ENCODE measurements around the gene C1orf232.
A peak's percentile ranks its signal among the peaks of the same experiment; 100 is the strongest.

Gene C1orf232

GRCh38 chr1:26156285-26157038 is 12.3 kb downstream of the C1orf232 start:
- DNase-seq: no peak

DNA sequence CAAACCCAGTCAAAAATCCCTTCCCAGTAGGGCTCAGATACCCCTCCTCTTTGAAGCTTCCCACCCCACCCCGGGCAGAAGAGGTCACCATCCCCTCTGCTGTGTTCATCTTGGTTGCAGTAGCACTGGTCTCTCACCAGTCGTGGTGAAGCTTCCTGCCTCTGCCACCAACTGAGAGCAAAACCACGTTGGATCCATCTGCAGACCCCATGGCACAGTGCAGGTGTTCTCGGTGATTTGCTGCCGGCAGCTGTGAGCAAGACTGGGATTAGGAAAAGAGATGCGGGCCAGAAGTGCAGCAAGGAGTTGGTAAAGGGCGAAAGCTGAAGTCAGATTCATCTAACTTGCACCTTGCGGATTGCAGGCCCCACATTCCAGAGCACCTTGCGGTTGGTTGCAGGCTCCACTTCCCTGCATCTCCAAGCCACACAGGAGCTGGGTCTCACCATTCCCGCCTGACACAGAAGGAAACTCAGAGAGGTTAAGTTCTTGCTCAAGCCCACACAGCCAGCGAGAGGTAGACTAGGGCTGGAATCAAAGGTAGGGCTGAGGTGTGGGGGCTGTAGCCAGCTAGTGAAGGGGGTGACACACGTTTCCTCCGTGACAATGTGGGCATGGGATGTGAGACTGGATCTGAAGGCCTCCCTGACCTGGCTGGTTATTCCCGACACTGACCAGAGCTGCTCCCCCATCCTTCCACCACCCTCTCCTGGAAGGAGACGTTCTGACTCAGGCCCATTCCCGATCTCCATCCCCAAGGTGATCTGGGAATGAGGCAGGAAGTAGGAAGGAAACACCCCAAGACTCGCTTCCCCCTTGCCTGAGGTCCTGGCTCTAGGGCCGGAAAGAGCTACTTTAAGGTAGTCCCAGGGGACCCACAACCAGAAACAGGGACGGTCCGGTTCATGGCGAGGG is 13.1 kb downstream of the C1orf232 start:
- no peak for DNase-seq

GRCh38 chr1:26154750-26155149 is 14.0 kb downstream of the C1orf232 start:
- DNase-seq: no peak

- DNase-seq: no peak
Observed at GRCh38 chr1:26153966-26154532, 14.7 kb downstream of the C1orf232 start.

- no peak for DNase-seq
Observed at GRCh38 chr1:26148887-26149286, 19.9 kb downstream of the C1orf232 start.

GRCh38 chr1:26145960-26146294 is 22.8 kb downstream of the C1orf232 start:
- no peak for DNase-seq

- DNase-seq: peak; percentile 56
Observed at GRCh38 chr1:26145041-26145959, 23.5 kb downstream of the C1orf232 start.

GRCh38 chr1:26142159-26142558 is 26.6 kb downstream of the C1orf232 start:
- DNase-seq: no peak

- DNase-seq: no peak
Observed at GRCh38 chr1:26138974-26139558, 29.7 kb downstream of the C1orf232 start.

DNA sequence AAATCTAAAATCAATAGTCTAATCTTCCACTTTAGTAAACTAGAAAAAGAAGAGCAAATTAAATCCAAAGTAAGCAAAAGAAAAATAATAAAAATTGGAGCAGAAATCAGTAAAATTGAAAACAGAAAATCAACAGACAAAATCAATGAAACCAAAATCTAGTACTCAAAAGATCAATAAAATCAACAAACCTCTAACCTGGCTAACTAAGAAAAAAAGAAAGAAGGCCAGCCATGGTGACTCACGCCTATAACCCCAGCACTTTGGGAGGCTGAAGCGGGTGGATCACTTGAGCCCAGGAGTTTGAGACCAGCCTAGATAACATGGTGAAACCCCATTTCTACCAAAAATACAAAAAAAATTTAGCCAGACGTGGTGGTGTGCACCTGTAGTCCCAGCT is 34.3 kb downstream of the C1orf232 start:
- DNase-seq: no peak

DNA sequence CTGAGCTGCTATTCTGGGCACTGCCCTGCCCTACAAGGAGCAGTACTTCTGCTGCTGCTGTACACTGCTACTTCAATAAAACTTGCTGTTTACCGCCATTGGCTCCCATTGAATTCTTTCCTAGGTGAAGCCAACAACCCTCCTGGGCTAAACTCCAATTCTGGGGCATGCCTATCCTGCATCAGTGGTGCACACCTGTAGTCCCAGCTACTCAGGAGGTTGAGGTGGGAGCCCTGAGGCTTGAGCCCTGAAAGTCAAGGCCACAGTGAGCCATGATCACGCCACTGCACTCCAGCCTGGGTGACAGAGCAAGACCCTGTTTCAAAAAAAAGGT is 36.0 kb downstream of the C1orf232 start:
- DNase-seq: no peak

GRCh38 chr1:26132128-26132833 is 36.5 kb downstream of the C1orf232 start:
- DNase-seq: no peak

DNA sequence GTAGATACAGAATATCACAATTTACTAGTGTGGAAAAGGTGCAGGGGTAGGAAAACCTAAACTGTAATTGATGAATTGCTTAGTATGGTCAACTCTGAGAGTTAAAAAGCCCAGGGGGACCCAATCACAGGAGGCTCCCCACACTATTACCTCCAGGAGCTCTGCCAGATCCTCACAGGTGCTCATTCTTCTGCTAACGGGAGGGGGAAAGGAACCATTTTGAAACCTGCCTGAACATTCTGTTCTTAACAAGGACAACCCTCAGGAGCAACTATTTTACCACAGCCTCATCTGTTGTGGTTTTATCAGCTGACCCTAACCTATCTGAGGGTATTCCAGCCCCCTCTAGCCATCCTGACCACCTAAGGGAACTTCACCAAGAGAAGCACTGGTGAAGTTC is 38.1 kb downstream of the C1orf232 start:
- no peak for DNase-seq

DNA sequence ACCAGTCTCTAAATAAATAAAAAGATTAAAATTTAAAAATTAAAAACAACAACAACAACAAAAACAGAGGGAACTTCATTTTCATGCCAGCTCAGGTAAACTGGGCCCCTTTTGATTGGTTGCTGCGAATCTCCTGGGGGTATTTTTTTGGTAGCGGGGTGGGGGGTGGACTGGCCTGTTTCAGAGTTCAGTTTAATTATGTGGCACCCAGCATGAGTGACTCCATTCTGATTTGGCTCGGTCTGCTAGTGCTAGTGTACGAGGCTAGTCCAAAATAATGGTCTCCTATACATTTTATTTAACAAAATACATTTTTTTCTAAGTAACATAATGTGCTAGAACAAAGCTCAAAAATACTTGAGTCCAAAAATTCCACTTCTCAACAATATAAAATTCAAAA is 39.0 kb downstream of the C1orf232 start:
- DNase-seq: no peak

GRCh38 chr1:26127235-26128163 is 41.3 kb downstream of the C1orf232 start:
- DNase-seq: no peak

DNA sequence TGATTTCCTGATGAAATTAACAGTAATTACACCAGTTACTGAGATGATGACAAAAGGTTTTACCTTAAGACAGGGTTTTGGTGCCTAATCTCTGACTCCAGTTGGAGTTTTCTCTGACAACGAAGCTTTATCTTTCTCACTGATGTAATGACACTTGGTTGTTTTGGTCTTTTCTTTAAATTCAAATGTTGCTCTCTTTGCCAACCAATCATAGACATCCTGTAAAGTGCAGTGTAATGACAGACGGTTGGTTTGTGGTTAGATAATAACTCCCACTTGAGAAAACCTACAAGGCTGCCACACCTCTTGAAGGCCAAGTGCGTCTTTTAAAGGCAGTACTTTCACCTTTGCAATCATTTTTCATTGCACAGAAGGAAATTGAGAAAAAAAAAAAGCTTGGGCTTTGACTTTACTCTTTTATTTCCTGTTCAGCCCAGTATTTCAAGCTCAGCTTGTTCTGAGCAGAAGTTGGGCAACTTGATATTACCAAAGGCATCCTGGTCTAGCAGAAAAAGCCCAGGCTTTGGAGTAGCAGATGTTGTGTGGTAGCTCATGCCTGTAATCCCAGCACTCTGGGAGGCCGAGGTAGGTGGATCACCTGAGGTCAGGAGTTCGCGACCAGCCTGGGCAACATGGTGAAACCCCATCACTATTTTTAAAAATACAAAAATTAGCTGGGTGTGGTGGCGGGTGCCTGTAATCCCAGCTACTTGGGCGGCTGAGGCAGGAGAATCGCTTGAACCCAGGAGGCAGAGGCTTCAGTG is 42.3 kb downstream of the C1orf232 start:
- DNase-seq: no peak

GRCh38 chr1:26125946-26126320 is 42.8 kb downstream of the C1orf232 start:
- DNase-seq: no peak

GRCh38 chr1:26125382-26125781 is 43.4 kb downstream of the C1orf232 start:
- no peak for DNase-seq

DNA sequence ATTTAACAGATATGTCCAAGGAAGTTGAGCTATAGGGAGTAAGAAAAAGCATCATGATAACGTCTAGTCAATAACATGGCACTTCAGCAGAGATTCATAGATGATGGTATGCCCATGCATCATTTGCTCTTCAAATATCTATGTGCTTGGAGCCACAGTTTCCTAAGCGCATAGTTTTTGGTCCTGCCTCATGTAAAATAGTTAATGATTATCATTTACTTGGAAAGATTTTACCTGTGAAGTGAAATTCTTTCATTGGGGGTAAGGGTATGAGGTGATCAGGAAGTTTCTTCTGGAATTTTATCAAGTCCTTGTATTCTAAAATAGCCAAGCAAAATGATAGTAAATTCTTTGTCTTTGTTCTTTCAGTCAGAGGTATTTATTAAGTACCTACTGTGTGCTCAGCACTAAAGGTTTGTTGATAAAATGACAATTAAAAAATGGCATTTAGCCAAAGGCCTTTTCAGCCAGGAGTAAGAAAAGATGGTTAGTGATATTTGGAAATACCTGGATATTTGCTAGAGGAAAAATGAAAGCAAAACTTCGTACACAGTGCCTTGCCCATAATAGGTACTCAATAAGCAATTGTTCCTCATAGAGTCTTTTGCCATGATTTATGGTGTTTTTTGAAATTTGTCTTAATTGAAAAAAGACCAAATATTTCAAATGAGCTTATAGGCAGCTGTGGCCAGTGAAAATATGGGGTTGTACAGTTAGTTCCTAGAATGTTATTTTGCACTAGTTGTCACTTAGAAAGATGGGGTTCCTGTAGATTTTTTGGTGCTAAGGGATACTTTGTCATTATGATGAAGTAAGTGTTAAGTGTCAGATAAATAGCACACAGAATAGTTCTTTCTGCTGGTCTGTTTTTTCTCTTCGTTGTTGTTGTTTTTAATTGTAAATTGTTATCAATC is 44.1 kb downstream of the C1orf232 start:
- no peak for DNase-seq
